Measurements from ENCODE around the gene NAALADL2.

DNA sequence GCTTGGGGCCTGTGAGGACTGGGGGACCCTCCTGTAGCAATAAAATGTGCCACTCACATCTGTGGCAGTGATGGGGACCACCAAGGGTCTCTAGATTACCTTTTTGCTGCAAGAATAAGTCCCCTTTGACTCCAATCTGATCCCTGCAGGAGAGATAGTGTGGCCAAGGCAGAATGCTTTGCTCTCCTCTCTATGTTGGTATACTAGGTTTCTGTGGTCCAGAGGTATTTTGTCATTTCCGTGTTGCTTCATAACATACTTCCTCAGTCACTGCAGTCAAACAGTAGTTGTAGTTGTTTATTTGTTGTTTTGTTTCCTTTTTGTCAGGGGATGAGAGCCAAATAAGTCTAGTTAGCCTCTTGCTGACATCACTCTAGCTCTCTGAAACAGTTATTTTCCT, 13.1 kb upstream of the NAALADL2 start:
- TF ChIP-seq, protein P1, sequence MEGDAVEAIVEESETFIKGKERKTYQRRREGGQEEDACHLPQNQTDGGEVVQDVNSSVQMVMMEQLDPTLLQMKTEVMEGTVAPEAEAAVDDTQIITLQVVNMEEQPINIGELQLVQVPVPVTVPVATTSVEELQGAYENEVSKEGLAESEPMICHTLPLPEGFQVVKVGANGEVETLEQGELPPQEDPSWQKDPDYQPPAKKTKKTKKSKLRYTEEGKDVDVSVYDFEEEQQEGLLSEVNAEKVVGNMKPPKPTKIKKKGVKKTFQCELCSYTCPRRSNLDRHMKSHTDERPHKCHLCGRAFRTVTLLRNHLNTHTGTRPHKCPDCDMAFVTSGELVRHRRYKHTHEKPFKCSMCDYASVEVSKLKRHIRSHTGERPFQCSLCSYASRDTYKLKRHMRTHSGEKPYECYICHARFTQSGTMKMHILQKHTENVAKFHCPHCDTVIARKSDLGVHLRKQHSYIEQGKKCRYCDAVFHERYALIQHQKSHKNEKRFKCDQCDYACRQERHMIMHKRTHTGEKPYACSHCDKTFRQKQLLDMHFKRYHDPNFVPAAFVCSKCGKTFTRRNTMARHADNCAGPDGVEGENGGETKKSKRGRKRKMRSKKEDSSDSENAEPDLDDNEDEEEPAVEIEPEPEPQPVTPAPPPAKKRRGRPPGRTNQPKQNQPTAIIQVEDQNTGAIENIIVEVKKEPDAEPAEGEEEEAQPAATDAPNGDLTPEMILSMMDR (conservative IDR thresholded peaks at IDR 0.05) = no peak
- no peak for TF ChIP-seq ZFX (IDR thresholded peaks at IDR 0.05)
